Urinary bladder (tissue), 4 donors: ENCODE measurements around the gene SHMT2. TPM values are rescaled to one million over a fixed set of nuclear protein-coding genes. Genes with fewer than 3 reads are reported as not detected.

Experiments
- DNase-seq: peaks from one replicate; pipeline ENCODE4 v3.0.0-alpha.2; 2015; ENCODE audit errors: extremely low spot score
- H3K27ac ChIP-seq: one replicate; pipeline ENCODE4 v1.5.1; 2013; ENCODE audit warnings: low read depth, mild to moderate bottlenecking, moderate library complexity
- H3K36me3 ChIP-seq: one replicate; pipeline ENCODE4 v1.6.1; 2013; ENCODE audit warnings: mild to moderate bottlenecking, moderate library complexity; ENCODE audit not compliant: insufficient read depth
- H3K4me1 ChIP-seq: one replicate; pipeline ENCODE4 v1.6.1; 2013; ENCODE audit warnings: mild to moderate bottlenecking, moderate library complexity; ENCODE audit not compliant: insufficient read depth
- H3K4me3 ChIP-seq: one replicate; pipeline ENCODE4 v1.5.1; 2013; ENCODE audit warnings: low read depth, low read length
- WGBS: extraction: QIAGEN DNeasy Blood & Tissue Kit; methylation state at CpG from one replicate; pipeline ENCODE4 v1.1.7; 2013; 5-methylcytosine and 5-hydroxymethylcytosine counted together
- polyA plus RNA-seq: library from polyadenylated mRNA; stranded (reverse); fragments of 200-250 nt; gene quantifications from one replicate; pipeline ENCODE4 v1.2.3, GENCODE V29; 2013
- total RNA-seq: library from RNA; depleted of rRNA; stranded (reverse); fragments of >200 nt; gene quantifications from one replicate; pipeline ENCODE4 v1.2.3, GENCODE V29; 2014
- donor health status: healthy with polysubstance abuse.
- donor health status: healthy.

The SHMT2 gene
- total and polyA plus RNA-seq, 2 donors, result 62.8 to 69.8 TPM

GRCh38 chr12:57191410-57191809 is 38.1 kb upstream of the SHMT2 start:
- 78% methylated on average over 11 of the region's 11 CpGs for WGBS
- Histone ChIP-seq H3K4me1 (no peaks in the 10 kb centered on the region), H3K4me3 (no peak overlapping the region), H3K27ac (no peak overlapping the region), H3K36me3 (peaks cover 7% of the 10 kb centered on the region)
- no peak for DNase-seq

- Histone ChIP-seq H3K4me1 (no peaks in the 10 kb centered on the region), H3K36me3 (peaks cover 7% of the 10 kb centered on the region), H3K4me3 (no peak overlapping the region), H3K27ac (no peak overlapping the region)
- no peak for DNase-seq
- WGBS, result 84% methylated on average over 16 of the region's 16 CpGs
Measured at GRCh38 chr12:57192920-57193319, 36.6 kb upstream of the SHMT2 start.

GRCh38 chr12:57193706-57194245 is 35.7 kb upstream of the SHMT2 start:
- Histone ChIP-seq H3K27ac (no peak overlapping the region), H3K4me1 (no peaks in the 10 kb centered on the region), H3K36me3 (peaks cover 9% of the 10 kb centered on the region), H3K4me3 (no peak overlapping the region)
- no peak for DNase-seq
- 89% methylated on average over 19 of the region's 19 CpGs for WGBS

GRCh38 chr12:57194253-57194652 is 35.3 kb upstream of the SHMT2 start:
- H3K27ac ChIP-seq, result no peak overlapping the region
- 90% methylated on average over 18 of the region's 18 CpGs for WGBS
- no peak for DNase-seq
- no peaks in the 10 kb centered on the region for H3K4me1 ChIP-seq
- no peak overlapping the region for H3K4me3 ChIP-seq
- H3K36me3 ChIP-seq, result peaks cover 9% of the 10 kb centered on the region

- H3K4me3 ChIP-seq, result no peak overlapping the region
- no peak for DNase-seq
- peaks cover 9% of the 10 kb centered on the region for H3K36me3 ChIP-seq
- 89% methylated on average over 19 of the region's 19 CpGs for whole genome bisulfite sequencing
- no peaks in the 10 kb centered on the region for H3K4me1 ChIP-seq
- H3K27ac ChIP-seq, result no peak overlapping the region
Measured at GRCh38 chr12:57195186-57195585, 34.3 kb upstream of the SHMT2 start.

- 80% methylated on average over 34 of the region's 34 CpGs for WGBS
- H3K27ac ChIP-seq, result no peak overlapping the region
- peaks cover 9% of the 10 kb centered on the region for H3K36me3 ChIP-seq
- no peak for DNase-seq
- no peak overlapping the region for H3K4me3 ChIP-seq
- H3K4me1 ChIP-seq, result no peaks in the 10 kb centered on the region
Measured at GRCh38 chr12:57195611-57196371, 33.7 kb upstream of the SHMT2 start.

- H3K36me3 ChIP-seq, result peaks cover 9% of the 10 kb centered on the region
- DNase-seq, result no peak
- WGBS, result 61% methylated on average over 4 of the region's 4 CpGs
- H3K4me3 ChIP-seq, result no peak overlapping the region
- H3K27ac ChIP-seq, result no peak overlapping the region
- H3K4me1 ChIP-seq, result no peaks in the 10 kb centered on the region
Measured at GRCh38 chr12:57196439-57196838, 33.1 kb upstream of the SHMT2 start.

GRCh38 chr12:57196956-57197355 is 32.6 kb upstream of the SHMT2 start:
- H3K36me3 ChIP-seq, result peaks cover 9% of the 10 kb centered on the region
- DNase-seq, result no peak
- no peak overlapping the region for H3K27ac ChIP-seq
- no peak overlapping the region for H3K4me3 ChIP-seq
- H3K4me1 ChIP-seq, result no peaks in the 10 kb centered on the region
- 90% methylated on average over 22 of the region's 22 CpGs for WGBS

GRCh38 chr12:57198329-57198728 is 31.2 kb upstream of the SHMT2 start:
- no peak for DNase-seq
- H3K36me3 ChIP-seq, result peaks cover 13% of the 10 kb centered on the region
- H3K4me3 ChIP-seq, result no peak overlapping the region
- H3K4me1 ChIP-seq, result no peaks in the 10 kb centered on the region
- WGBS, result 93% methylated on average over 17 of the region's 17 CpGs
- H3K27ac ChIP-seq, result no peak overlapping the region

- DNase-seq, result no peak
- WGBS, result 89% methylated on average over 15 of the region's 15 CpGs
- no peak overlapping the region for H3K4me3 ChIP-seq
- peaks cover 15% of the 10 kb centered on the region for H3K36me3 ChIP-seq
- no peaks in the 10 kb centered on the region for H3K4me1 ChIP-seq
- no peak overlapping the region for H3K27ac ChIP-seq
Measured at GRCh38 chr12:57199191-57199590, 30.3 kb upstream of the SHMT2 start.

GRCh38 chr12:57200497-57200896 is 29.0 kb upstream of the SHMT2 start:
- no peak overlapping the region for H3K27ac ChIP-seq
- no peak overlapping the region for H3K4me3 ChIP-seq
- peaks cover 20% of the 10 kb centered on the region for H3K36me3 ChIP-seq
- WGBS, result 93% methylated on average over 15 of the region's 15 CpGs
- no peak for DNase-seq
- no peaks in the 10 kb centered on the region for H3K4me1 ChIP-seq

GRCh38 chr12:57201219-57201618 is 28.3 kb upstream of the SHMT2 start:
- H3K4me1 ChIP-seq, result no peaks in the 10 kb centered on the region
- peaks cover 15% of the 10 kb centered on the region for H3K36me3 ChIP-seq
- no peak for DNase-seq
- no peak overlapping the region for H3K4me3 ChIP-seq
- WGBS, result 80% methylated on average over 8 of the region's 8 CpGs
- no peak overlapping the region for H3K27ac ChIP-seq

- H3K4me1 ChIP-seq, result no peaks in the 10 kb centered on the region
- H3K27ac ChIP-seq, result no peak overlapping the region
- no peak for DNase-seq
- H3K36me3 ChIP-seq, result peaks cover 13% of the 10 kb centered on the region
- WGBS, result 86% methylated on average over 16 of the region's 16 CpGs
- H3K4me3 ChIP-seq, result no peak overlapping the region
Measured at GRCh38 chr12:57201631-57202030, 27.9 kb upstream of the SHMT2 start.

GRCh38 chr12:57202321-57202720 is 27.2 kb upstream of the SHMT2 start:
- H3K4me1 ChIP-seq, result no peaks in the 10 kb centered on the region
- 92% methylated on average over 19 of the region's 19 CpGs for WGBS

More at GRCh38 chr12:57202321-57202720, 27.2 kb upstream of the SHMT2 start:
- DNase-seq, result no peak
- H3K36me3 ChIP-seq, result peaks cover 12% of the 10 kb centered on the region
- H3K4me3 ChIP-seq, result no peak overlapping the region
- H3K27ac ChIP-seq, result no peak overlapping the region
